ENCODE results near the gene SLK. TPM values are rescaled to one million over a fixed set of nuclear protein-coding genes. Genes with fewer than 3 reads are reported as not detected.

Gene SLK
- total and polyA plus RNA-seq, 2 of the 13 experiments (the other 11 are each of a cell fraction or from before 2014, with no cell fraction given) = 3.4 to 22.8 TPM

GRCh38 chr10:103934308-103934707, 32.6 kb upstream of the SLK start:
- H4K20me1 ChIP-seq (ENCODE audit: insufficient read depth, low read length) = no peaks in the 10 kb centered on the region
- FAIRE-seq = no peak
- TF ChIP-seq ZNF770 (CRISPR knock-in tag; IDR thresholded peaks at IDR 0.05) = no peak

GRCh38 chr10:103936022-103936421, 30.9 kb upstream of the SLK start:
- intact Hi-C loops (cut with micrococcal nuclease; ENCODE audit: unreplicated experiment) = no loop called here
- H2AFZ ChIP-seq (ENCODE audit: low read length) = no peak overlapping the region
- H3K9me3 ChIP-seq (ENCODE audit: low read length) = no peaks in the 10 kb centered on the region
- in situ Hi-C loops (cut with HindIII; ENCODE audit: extremely low pct_ligation_motif_present, low pct_unique_long_range_greater_than_20kb) = no loop called here
- DNase-seq (ENCODE audit: low spot score) (no peak), ATAC-seq (peak; percentile 76), FAIRE-seq (no peak)
- no peaks in the 10 kb centered on the region for H3K36me3 ChIP-seq (replicated peaks in 1 of 2; ENCODE audit: control insufficient read depth in 1 of 2, insufficient read depth in 2 of 2, low read length in 2 of 2)
- H3K79me2 ChIP-seq (ENCODE audit: insufficient read depth, low read length) = no peaks in the 10 kb centered on the region
- H4K20me1 ChIP-seq (ENCODE audit: insufficient read depth, low read length) = no peaks in the 10 kb centered on the region
- no peaks in the 10 kb centered on the region; a peak in 1 of 5 replicates for H3K27me3 ChIP-seq (ENCODE audit: control insufficient read depth in 1 of 2, insufficient read depth in 2 of 2, low read length in 2 of 2)
- CTCF ChIA-PET (ENCODE audit: low intra/inter-chr PET ratio, low total read pairs) = no interaction called here
- H3K27ac ChIP-seq (ENCODE audit: extremely low read length, insufficient read depth, low read length) = no peak overlapping the region
- H3K4me3 ChIP-seq (replicated peaks in 1 of 3; ENCODE audit: insufficient read depth in 1 of 3, low read depth in 2 of 3, low read length in 3 of 3) = no peak overlapping the region
- POLR2A ChIA-PET = no interaction called here
- H3K9ac ChIP-seq (ENCODE audit: insufficient read depth, low read depth, low read length) = no peak overlapping the region
- H3K4me1 ChIP-seq (ENCODE audit: insufficient read depth, low read length) = peaks cover 13% of the 10 kb centered on the region
- no TSS peak for BruUV-seq (replicated peaks)
- H3K4me2 ChIP-seq (ENCODE audit: low read depth, low read length) = no peak overlapping the region
- WGBS (ENCODE audit: low lambda C conversion rate) = 27% methylated on average over 6 of the region's 6 CpGs
- no peak for TF ChIP-seq ZNF770 (CRISPR knock-in tag; IDR thresholded peaks at IDR 0.05)
- no peak for TF ChIP-seq TRAFD1 (CRISPR knock-in tag; IDR thresholded peaks at IDR 0.05; ENCODE audit: borderline replicate concordance)
- TF ChIP-seq ZBTB3 (CRISPR knock-in tag; IDR thresholded peaks at IDR 0.05; ENCODE audit: borderline replicate concordance, low read depth) = no peak
- no peak for TF ChIP-seq ZFP1 (CRISPR knock-in tag; IDR thresholded peaks at IDR 0.05)
- no peak for TF ChIP-seq HMGXB4 (CRISPR knock-in tag; IDR thresholded peaks at IDR 0.05; ENCODE audit: borderline replicate concordance in 1 of 2, low read depth in 1 of 2)
- no peak for TF ChIP-seq ZSCAN12 (CRISPR knock-in tag; IDR thresholded peaks at IDR 0.05)
- TF ChIP-seq POLR2A (IDR thresholded peaks at IDR 0.05; ENCODE audit: insufficient read depth in 1 of 2, low read depth in 2 of 2, low read length in 2 of 2) = no peak
- no peak for TF ChIP-seq YEATS4 (CRISPR knock-in tag; IDR thresholded peaks at IDR 0.05; ENCODE audit: borderline replicate concordance)

More at GRCh38 chr10:103934308-103934707, 32.6 kb upstream of the SLK start:
- ATAC-seq (no peak), DNase-seq (ENCODE audit: low spot score) (no peak)
- POLR2A ChIA-PET = no interaction called here
- CTCF ChIA-PET (ENCODE audit: low intra/inter-chr PET ratio, low total read pairs) = no interaction called here
- Histone ChIP-seq H3K9ac (ENCODE audit: insufficient read depth, low read depth, low read length) (no peak overlapping the region), H3K4me3 (replicated peaks in 1 of 3; ENCODE audit: insufficient read depth in 1 of 3, low read depth in 2 of 3, low read length in 3 of 3) (no peak overlapping the region), H2AFZ (ENCODE audit: low read length) (no peak overlapping the region), H3K4me2 (ENCODE audit: low read depth, low read length) (no peak overlapping the region), H3K27me3 (ENCODE audit: control insufficient read depth in 1 of 2, insufficient read depth in 2 of 2, low read length in 2 of 2) (no peaks in the 10 kb centered on the region; a peak in 1 of 5 replicates), H3K79me2 (ENCODE audit: insufficient read depth, low read length) (no peaks in the 10 kb centered on the region), H3K36me3 (replicated peaks in 1 of 2; ENCODE audit: control insufficient read depth in 1 of 2, insufficient read depth in 2 of 2, low read length in 2 of 2) (no peaks in the 10 kb centered on the region), H3K9me3 (ENCODE audit: low read length) (no peaks in the 10 kb centered on the region), H3K27ac (ENCODE audit: extremely low read length, insufficient read depth, low read length) (no peak overlapping the region), H3K4me1 (ENCODE audit: insufficient read depth, low read length) (peaks cover 13% of the 10 kb centered on the region)
- WGBS (ENCODE audit: low lambda C conversion rate) = 49% methylated on average over 6 of the region's 6 CpGs
- no TSS peak for BruUV-seq (replicated peaks)
- in situ Hi-C loops (cut with HindIII; ENCODE audit: extremely low pct_ligation_motif_present, low pct_unique_long_range_greater_than_20kb) = no loop called here
- intact Hi-C loops (cut with micrococcal nuclease; ENCODE audit: unreplicated experiment) = no loop called here

All from HepG2 (cell line).